Measurements from ENCODE around the gene KPNA3. TPM values are rescaled to one million over a fixed set of nuclear protein-coding genes. Genes with fewer than 3 reads are reported as not detected.
"Not testable (repeated sequence)": the region's sequence is repeated elsewhere in the genome, so short reads cannot be mapped to it uniquely, and the experiment has no call there.

Gene KPNA3
- total RNA-seq, 1 donor from 2014 or later = 56.5 TPM

DNA sequence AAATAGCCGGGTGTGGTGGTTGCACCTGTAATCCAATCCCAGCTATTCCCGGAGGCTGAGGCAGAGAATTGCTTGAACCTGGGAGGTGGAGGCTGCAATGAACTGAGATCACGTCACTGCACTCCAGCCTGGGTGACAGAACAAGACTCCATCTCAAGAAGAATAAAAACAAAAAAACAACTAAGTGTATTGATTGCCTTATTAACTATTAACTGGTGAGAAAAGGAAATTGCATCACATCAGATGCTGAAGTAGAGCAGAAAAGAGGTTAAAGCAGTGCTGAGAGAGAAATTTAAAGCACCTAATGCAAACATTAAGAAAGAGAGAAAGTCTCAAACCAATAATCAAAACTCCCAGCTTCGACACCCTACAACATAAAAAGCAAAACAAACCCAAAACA, 38.3 kb downstream of the KPNA3 start:
- H3K4me1 Mint-ChIP-seq = peaks cover 12% of the 10 kb centered on the region
- H3K9me3 Mint-ChIP-seq = no peaks in the 10 kb centered on the region
- no peak for DNase-seq
- peaks cover 8% of the 10 kb centered on the region for H3K36me3 Mint-ChIP-seq (ENCODE audit: low read depth)
- no peak overlapping the region for H3K4me3 Mint-ChIP-seq
- H3K27ac Mint-ChIP-seq = no peak overlapping the region
- intact Hi-C loops (cut with micrococcal nuclease) = no loop called here
- no peaks in the 10 kb centered on the region for H3K27me3 Mint-ChIP-seq

DNA sequence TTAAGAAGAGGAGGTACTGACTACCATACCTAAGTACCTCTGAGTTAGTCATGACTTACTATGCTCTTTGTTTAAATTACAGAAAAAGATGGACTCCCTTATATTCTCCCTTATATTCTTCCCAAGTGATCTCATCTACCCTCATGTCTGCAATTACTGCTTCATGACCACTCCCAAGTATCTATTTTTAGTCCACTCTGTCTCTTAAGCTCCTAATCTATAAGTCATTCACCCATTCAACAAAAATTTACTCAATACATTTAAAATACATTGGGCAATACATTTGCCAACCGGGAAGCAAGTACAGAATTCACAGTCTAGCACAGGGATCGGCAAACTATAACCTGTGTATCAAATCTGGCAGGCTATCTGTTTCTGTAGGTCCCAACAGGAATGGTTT, 42.6 kb downstream of the KPNA3 start:
- peaks cover 8% of the 10 kb centered on the region for H3K4me1 Mint-ChIP-seq
- no peak overlapping the region for H3K4me3 Mint-ChIP-seq
- H3K9me3 Mint-ChIP-seq = no peaks in the 10 kb centered on the region

DNA sequence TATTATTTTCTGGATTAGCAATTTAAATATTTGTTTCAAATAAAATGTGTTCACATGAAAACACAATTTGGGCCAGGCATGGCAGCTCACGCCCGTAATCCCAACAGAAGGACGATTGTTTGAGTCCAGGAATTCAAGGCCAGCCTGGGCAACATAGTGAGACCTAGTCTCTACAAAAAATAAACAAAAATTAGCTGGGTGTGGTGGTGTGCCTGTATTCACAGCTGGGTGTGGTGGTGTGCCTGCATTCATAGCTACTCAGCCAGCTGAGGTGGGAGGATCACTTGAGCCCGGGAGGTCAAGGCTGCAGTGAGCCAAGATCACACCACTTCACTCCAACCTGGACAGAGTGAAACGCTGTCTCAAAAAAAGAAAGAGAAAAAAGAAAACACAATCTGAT, 46.4 kb downstream of the KPNA3 start:
- DNase-seq = no peak
- no peak overlapping the region for H3K27ac Mint-ChIP-seq
- no peaks in the 10 kb centered on the region for H3K4me1 Mint-ChIP-seq
- no peaks in the 10 kb centered on the region for H3K9me3 Mint-ChIP-seq
- peaks cover 13% of the 10 kb centered on the region for H3K36me3 Mint-ChIP-seq (ENCODE audit: low read depth)
- intact Hi-C loops (cut with micrococcal nuclease) = no loop called here
- H3K4me3 Mint-ChIP-seq = no peak overlapping the region
- H3K27me3 Mint-ChIP-seq = no peaks in the 10 kb centered on the region

More for the DNA sequence above, 42.6 kb downstream of the KPNA3 start:
- Mint-ChIP-seq H3K27me3 (no peaks in the 10 kb centered on the region), H3K27ac (no peak overlapping the region), H3K36me3 (ENCODE audit: low read depth) (peaks cover 13% of the 10 kb centered on the region)
- intact Hi-C loops (cut with micrococcal nuclease) = no loop called here
- no peak for DNase-seq

- H3K27me3 Mint-ChIP-seq = no peaks in the 10 kb centered on the region
- no peak overlapping the region for H3K4me3 Mint-ChIP-seq
- intact Hi-C loops (cut with micrococcal nuclease) = no loop called here
- no peaks in the 10 kb centered on the region for H3K9me3 Mint-ChIP-seq
- no peaks in the 10 kb centered on the region for H3K4me1 Mint-ChIP-seq
- DNase-seq = no peak
- peaks cover 19% of the 10 kb centered on the region for H3K36me3 Mint-ChIP-seq (ENCODE audit: low read depth)
- H3K27ac Mint-ChIP-seq = no peak overlapping the region
These were observed 51.6 kb downstream of the KPNA3 start for GRCh38 chr13:49740870-49741269.

DNA sequence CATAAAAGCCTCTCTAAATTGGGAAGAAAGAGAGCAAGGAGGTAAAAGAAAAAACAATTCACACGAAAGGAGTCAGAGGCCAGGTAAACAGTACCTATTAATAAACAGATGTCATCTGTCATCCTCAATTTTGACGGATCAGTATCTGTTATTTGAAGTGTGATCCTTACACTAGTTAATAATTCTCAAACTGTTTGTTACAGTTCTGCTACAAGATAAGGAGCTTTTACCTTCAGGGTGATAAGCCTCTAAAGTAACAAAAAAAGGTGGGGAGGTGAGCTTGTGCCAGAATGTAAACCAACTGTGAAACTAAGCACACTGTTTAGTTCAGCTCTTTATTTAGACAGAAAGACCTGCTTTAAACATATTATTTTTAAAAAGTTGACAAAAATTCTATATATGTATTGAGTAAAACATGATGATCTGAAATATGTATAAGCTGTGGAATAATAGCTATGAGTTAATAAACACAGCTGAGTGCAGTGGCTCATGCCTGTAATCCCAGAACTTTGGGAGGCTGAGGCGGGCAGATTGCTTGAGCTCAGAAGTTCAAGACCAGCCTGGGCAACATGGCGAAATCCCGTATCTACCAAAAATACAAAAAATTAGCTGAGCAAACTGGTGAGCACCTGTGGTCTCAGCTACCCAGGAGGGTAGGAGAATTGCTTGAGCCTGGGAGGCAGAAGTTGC, 52.8 kb downstream of the KPNA3 start:
- peaks cover 12% of the 10 kb centered on the region for H3K36me3 Mint-ChIP-seq (ENCODE audit: low read depth)
- no peak overlapping the region for H3K27ac Mint-ChIP-seq
- intact Hi-C loops (cut with micrococcal nuclease) = no loop called here
- H3K9me3 Mint-ChIP-seq = no peaks in the 10 kb centered on the region
- DNase-seq = no peak
- H3K27me3 Mint-ChIP-seq = no peaks in the 10 kb centered on the region
- H3K4me3 Mint-ChIP-seq = no peak overlapping the region
- H3K4me1 Mint-ChIP-seq = no peaks in the 10 kb centered on the region

- intact Hi-C loops (cut with micrococcal nuclease) = no loop called here
- no peak overlapping the region for H3K4me3 Mint-ChIP-seq
- peaks cover 10% of the 10 kb centered on the region for H3K36me3 Mint-ChIP-seq (ENCODE audit: low read depth)
These were observed 59.1 kb downstream of the KPNA3 start for GRCh38 chr13:49733181-49733951.

GRCh38 chr13:49731766-49732165, 60.7 kb downstream of the KPNA3 start:
- no peak overlapping the region for H3K4me3 Mint-ChIP-seq
- H3K27ac Mint-ChIP-seq = no peak overlapping the region
- no peaks in the 10 kb centered on the region for H3K9me3 Mint-ChIP-seq
- intact Hi-C loops (cut with micrococcal nuclease) = no loop called here
- peaks cover 24% of the 10 kb centered on the region for H3K36me3 Mint-ChIP-seq (ENCODE audit: low read depth)
- no peaks in the 10 kb centered on the region for H3K4me1 Mint-ChIP-seq
- no peaks in the 10 kb centered on the region for H3K27me3 Mint-ChIP-seq
- no peak for DNase-seq

More at GRCh38 chr13:49733181-49733951, 59.1 kb downstream of the KPNA3 start:
- Mint-ChIP-seq H3K27ac (no peak overlapping the region), H3K27me3 (no peaks in the 10 kb centered on the region), H3K9me3 (no peaks in the 10 kb centered on the region), H3K4me1 (no peaks in the 10 kb centered on the region)
- no peak for DNase-seq

- no peak overlapping the region for H3K27ac Mint-ChIP-seq
- H3K9me3 Mint-ChIP-seq = peaks cover 11% of the 10 kb centered on the region
- H3K4me3 Mint-ChIP-seq = no peak overlapping the region
- peaks cover 53% of the 10 kb centered on the region for H3K36me3 Mint-ChIP-seq (ENCODE audit: low read depth)
- no peak for DNase-seq
- H3K4me1 Mint-ChIP-seq = no peaks in the 10 kb centered on the region
- intact Hi-C loops (cut with micrococcal nuclease) = no loop called here
- no peaks in the 10 kb centered on the region for H3K27me3 Mint-ChIP-seq
These were observed 75.9 kb downstream of the KPNA3 start for GRCh38 chr13:49716615-49717014.

GRCh38 chr13:49714757-49715156, 77.7 kb downstream of the KPNA3 start:
- intact Hi-C loops (cut with micrococcal nuclease) = no loop called here
- H3K4me3 Mint-ChIP-seq = no peak overlapping the region
- peaks cover 50% of the 10 kb centered on the region for H3K36me3 Mint-ChIP-seq (ENCODE audit: low read depth)
- no peak for DNase-seq
- H3K27me3 Mint-ChIP-seq = no peaks in the 10 kb centered on the region
- H3K4me1 Mint-ChIP-seq = peaks cover 5% of the 10 kb centered on the region
- H3K9me3 Mint-ChIP-seq = peaks cover 11% of the 10 kb centered on the region
- no peak overlapping the region for H3K27ac Mint-ChIP-seq

DNA sequence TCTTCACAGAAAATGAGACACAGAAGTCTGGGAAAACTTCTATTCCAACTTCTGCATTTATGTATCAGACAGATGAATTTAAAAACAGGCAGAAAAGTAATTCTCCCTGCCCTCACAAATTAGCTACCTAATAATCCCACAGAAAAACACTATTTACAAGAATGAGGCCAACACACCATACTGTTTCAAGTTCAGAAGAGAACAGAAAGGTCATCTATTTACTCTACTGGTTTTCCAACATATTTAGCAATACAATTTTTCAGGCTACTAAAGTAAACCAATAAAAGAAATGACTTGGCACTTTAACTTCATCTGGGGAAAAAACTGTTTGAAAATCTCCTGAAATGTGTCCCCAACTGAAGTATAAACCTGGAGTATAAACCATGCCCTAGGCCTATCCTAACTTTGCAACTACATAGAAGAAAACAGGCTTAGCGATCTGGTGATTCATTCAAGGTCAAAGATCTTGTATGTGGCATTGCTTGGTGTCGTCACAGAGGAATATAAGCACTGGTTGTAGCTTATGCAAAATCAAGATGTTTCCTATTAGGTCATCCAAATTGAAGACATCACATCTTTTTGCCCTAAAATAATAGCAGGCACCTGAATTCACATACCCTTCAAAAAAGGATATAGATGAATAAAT, 81.1 kb downstream of the KPNA3 start:
- Mint-ChIP-seq H3K27me3 (no peaks in the 10 kb centered on the region), H3K4me3 (no peak overlapping the region), H3K27ac (no peak overlapping the region), H3K4me1 (peaks cover 5% of the 10 kb centered on the region), H3K9me3 (peaks cover 5% of the 10 kb centered on the region), H3K36me3 (ENCODE audit: low read depth) (peaks cover 40% of the 10 kb centered on the region)
- DNase-seq = no peak
- intact Hi-C loops (cut with micrococcal nuclease) = no loop called here

- H3K9me3 Mint-ChIP-seq; H3K27ac Mint-ChIP-seq; intact Hi-C loops (cut with micrococcal nuclease); DNase-seq; H3K4me1 Mint-ChIP-seq; H3K27me3 Mint-ChIP-seq; H3K4me3 Mint-ChIP-seq: not testable (repeated sequence)
- H3K36me3 Mint-ChIP-seq (ENCODE audit: low read depth) = peaks cover 28% of the 10 kb centered on the region
These were observed 88.2 kb downstream of the KPNA3 start for GRCh38 chr13:49704264-49704663.

DNA sequence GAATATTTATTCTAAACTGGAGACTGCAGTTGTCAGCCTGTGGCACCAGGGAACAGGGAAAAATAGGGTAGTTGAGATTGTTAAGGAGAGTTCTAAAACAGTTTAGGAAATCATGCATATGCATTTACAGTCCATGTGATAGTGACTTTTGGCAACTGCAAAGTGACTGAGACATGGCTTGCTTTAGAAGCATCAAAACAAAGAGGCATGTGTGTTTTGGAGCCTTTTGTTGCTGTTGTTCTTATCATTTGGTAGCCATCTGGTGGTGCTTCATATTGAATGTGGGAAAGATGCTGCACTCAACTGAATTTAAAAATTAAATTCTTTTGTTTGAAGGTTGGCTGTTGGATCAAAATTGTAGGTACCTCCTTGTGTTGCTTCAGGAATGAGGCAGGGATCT, 91.0 kb downstream of the KPNA3 start:
- H3K4me3 Mint-ChIP-seq = no peak overlapping the region
- no peaks in the 10 kb centered on the region for H3K9me3 Mint-ChIP-seq
- H3K36me3 Mint-ChIP-seq (ENCODE audit: low read depth) = peaks cover 25% of the 10 kb centered on the region
- DNase-seq = peak; percentile 21
- intact Hi-C loops (cut with micrococcal nuclease) = no loop called here
- no peaks in the 10 kb centered on the region for H3K27me3 Mint-ChIP-seq
- no peak overlapping the region for H3K27ac Mint-ChIP-seq
- H3K4me1 Mint-ChIP-seq = peaks cover 3% of the 10 kb centered on the region

GRCh38 chr13:49697468-49697867, 95.0 kb downstream of the KPNA3 start:
- Mint-ChIP-seq H3K27me3 (no peaks in the 10 kb centered on the region), H3K4me3 (no peak overlapping the region), H3K9me3 (no peaks in the 10 kb centered on the region), H3K4me1 (peaks cover 3% of the 10 kb centered on the region), H3K27ac (no peak overlapping the region), H3K36me3 (ENCODE audit: low read depth) (peaks cover 18% of the 10 kb centered on the region)
- intact Hi-C loops (cut with micrococcal nuclease) = no loop called here
- no peak for DNase-seq

- H3K27me3 Mint-ChIP-seq = no peaks in the 10 kb centered on the region
- intact Hi-C loops (cut with micrococcal nuclease) = loop anchor here (5.0 kb wide), 2 partner anchors 197 to 243 kb away; partner anchors contain the start of genes PHF11 and SPRYD7
- no peak for DNase-seq
- no peak overlapping the region for H3K4me3 Mint-ChIP-seq
- H3K4me1 Mint-ChIP-seq = peaks cover 16% of the 10 kb centered on the region
- H3K9me3 Mint-ChIP-seq = no peaks in the 10 kb centered on the region
- H3K36me3 Mint-ChIP-seq (ENCODE audit: low read depth) = peaks cover 7% of the 10 kb centered on the region
- H3K27ac Mint-ChIP-seq = no peak overlapping the region
These were observed 98.0 kb downstream of the KPNA3 start for GRCh38 chr13:49694446-49694845.
